DMS53 (cell line): ENCODE measurements around the gene ZNF683.
"Not testable (repeated sequence)": the region's sequence is repeated elsewhere in the genome, so short reads cannot be mapped to it uniquely, and the experiment has no call there.

Source experiments
- DNase-seq: peaks from one replicate; lab custom pipeline; 2025; lab: John Stamatoyannopoulos, UW

ZNF683 gene

DNA sequence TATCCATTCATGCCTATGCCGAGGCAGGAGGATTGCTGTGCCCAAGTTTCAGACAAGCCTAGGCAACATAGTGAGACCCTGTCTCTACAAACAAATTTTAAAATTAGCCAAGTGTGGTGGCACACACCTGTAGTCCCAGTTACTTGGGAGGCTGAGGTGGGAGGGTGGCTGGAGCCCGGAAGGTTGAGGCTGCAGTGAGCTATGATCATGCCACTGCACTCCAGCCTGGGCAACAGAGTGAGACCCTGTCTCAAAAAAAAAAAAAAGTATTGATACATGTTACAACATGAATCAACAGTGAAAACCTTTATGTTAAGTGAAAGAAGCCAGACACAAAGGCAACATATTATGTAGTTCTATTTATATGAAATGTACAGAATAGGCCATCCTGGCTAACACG lies 12.5 kb upstream of the ZNF683 start:
- not testable (repeated sequence) for DNase-seq

DNA sequence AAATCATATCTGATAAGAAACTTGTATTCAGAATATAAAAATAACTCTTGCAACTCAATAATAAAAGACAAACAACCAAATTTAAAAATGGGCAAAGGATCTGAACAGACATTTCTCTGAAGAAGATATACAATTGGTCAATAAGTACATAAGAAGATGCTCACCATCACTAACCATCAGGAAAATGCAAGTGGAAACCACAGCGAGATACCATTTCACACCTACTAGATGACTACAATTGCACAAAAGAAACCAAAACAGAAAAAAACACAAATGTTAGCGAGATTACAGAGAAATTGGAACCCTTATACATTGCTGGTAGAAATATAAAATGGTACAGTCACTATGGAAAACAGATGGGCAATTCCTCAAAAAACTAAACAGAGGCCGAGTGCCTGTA lies 11.5 kb upstream of the ZNF683 start:
- no peak for DNase-seq

GRCh38 chr1:26378879-26379251 lies 6.3 kb upstream of the ZNF683 start:
- no peak for DNase-seq

DNA sequence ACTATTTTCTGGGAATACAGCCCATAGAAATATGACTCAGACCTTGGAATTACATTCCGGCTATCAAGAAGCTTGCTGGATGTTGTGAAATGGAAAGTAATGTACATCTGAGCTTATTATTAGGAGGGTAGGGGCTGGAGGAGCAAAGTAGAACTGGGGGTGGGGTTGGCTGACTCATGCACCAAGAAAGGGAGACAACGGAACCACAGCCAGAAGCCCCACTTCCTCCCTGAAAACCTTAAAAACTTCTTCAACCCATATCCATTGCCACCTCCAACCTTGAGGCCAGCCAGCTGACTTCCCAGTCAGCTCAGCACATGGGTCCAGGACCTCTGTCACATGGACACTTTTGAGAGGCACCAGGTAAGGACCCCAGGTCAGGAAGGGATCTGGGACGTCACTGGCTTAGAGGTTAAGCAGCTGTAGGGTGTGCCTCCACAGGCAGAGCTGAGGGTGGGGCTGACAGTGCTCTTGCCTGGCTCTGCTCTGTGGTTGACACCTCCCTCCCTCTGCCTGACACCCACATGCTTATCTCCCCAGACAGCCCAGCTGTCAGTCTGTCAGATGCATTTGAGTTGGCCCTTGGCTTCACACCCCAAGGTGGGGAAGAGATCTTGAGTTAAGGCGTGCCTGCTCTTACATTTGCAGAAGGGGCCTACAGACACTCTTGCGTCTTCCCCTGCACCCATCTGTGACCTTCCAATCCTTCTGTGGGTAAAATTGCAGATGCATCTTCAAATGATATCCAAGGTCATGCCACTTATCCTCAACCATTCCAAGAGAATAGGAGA lies 5.7 kb upstream of the ZNF683 start:
- no peak for DNase-seq

- DNase-seq = no peak
Measured at GRCh38 chr1:26376050-26376449, 3.5 kb upstream of the ZNF683 start.

DNA sequence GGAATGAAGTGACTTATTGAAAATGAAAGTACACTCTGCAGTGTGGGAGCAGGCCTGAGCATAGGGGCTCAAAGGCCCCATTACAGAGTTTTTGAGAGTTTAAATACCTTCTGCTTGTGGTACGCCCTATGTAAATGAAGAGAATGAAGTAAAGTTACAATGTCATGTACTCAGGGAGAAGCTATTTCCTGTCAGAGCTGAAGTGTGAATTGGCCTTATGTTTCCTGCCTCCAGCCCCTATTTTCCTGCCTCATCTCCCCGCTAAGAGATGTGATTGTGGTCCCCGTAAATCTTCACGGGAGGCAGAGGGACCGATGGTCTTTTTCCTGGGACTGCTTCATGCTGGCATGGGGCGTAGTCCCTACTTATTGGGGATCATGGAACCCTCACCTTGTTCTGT lies 2.5 kb upstream of the ZNF683 start:
- no peak for DNase-seq

DNA sequence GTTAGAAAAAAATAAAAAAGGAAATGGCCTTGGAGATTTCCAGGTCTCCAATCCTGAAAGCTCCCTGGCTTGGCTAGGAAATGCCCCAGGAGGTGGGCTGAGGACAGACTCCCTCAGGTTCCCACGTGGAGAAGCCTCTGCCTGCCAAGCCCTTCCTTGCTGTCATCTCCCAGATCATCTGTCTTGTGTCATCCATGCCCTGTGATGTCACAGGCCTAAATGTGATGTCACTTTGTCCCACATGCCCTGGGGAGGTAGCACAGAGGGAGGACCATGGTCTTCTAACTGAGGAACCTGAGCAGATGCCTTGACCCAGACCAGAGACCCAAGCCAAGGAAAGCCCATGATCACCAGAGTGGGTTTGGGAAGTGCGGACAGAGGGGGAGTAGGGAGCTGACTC lies 1.8 kb upstream of the ZNF683 start:
- DNase-seq = not testable (repeated sequence)

DNA sequence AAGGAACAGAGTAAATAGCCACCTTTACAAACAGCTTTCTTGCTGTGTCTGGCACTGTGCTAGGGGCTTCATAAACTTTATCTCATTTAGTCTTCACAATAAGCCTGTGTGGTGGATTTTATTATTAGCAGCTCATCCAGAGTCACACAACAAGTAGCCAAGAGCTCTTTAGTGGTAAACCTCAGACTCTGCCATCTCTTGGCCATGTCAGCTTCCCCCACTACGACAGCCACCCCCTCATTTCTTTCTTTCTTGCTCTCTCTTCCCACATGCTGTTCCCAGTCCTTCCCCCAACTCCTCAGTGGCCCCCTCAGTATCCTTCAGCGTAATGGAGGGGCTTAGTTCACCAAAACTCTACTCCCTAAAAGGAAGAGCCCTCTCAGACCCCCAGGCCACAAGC lies 1.2 kb upstream of the ZNF683 start:
- DNase-seq = no peak

DNA sequence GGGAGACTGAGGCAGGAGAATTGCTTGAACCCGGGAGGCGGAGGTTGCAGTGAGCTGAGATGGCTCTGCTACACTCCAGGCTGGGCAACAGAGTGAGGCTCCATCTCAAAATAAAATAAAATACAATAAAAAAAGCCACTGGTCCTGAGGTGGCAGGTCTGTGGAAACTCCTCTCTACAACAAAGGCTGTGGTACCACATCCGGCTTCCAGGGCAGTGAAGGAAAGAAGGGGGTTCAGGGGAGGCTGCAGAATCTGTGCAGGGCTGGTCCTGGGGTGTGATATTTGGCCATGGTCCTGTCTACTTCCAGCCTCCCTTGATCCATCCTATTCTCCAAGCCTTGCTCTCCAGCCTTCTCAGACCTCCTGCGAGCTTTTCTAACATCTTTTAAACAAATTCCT lies 731 bp upstream of the ZNF683 start:
- DNase-seq = no peak

- DNase-seq = no peak
Measured at GRCh38 chr1:26372039-26372438, 511 bp downstream of the ZNF683 start.

GRCh38 chr1:26370591-26371382 lies 1.8 kb downstream of the ZNF683 start:
- DNase-seq = no peak

GRCh38 chr1:26368486-26368885 lies 4.1 kb downstream of the ZNF683 start:
- DNase-seq = no peak

DNA sequence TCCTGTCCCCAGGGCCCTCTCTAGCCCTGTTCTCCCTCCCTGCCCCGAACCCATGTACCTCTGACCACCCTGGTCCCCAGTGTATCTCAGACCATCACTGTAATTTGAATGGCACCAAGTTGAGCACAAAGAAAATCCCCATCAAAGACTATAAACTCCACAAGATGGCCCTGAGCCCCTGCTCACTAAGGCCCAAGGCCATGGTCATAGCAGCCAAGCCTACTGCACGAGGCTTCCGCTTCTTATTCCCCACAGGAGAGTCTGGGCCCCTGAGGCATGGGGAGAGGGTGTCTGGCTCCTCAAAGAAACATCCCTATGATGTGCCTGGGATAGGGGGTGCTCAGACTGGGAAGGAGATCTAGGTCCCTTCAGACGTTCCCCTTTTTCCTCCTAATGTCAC lies 4.5 kb downstream of the ZNF683 start:
- no peak for DNase-seq

DNA sequence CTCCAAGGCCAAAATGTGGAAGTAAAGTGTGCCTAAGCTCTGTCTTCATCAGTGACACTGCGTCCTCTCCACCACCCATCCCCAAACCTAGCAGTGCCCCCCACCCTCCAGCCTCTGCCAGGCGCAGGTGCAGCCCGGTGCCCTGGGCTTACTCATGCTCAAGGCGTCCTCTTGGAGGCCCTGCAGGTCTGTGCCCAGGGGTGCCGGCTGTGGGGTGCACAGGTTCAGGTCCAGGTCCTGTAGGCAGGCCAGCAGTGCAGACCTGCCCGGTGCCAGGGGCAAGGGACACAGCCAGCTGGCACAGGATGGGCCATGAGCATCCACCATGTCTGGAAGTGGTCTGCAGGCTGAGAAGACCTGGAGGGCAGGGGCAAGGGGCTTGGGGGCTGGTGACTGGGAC lies 5.1 kb downstream of the ZNF683 start:
- no peak for DNase-seq

- no peak for DNase-seq
Measured at GRCh38 chr1:26364956-26365355, 7.6 kb downstream of the ZNF683 start.

GRCh38 chr1:26363549-26364448 lies 8.8 kb downstream of the ZNF683 start:
- DNase-seq = peak; percentile 87

DNA sequence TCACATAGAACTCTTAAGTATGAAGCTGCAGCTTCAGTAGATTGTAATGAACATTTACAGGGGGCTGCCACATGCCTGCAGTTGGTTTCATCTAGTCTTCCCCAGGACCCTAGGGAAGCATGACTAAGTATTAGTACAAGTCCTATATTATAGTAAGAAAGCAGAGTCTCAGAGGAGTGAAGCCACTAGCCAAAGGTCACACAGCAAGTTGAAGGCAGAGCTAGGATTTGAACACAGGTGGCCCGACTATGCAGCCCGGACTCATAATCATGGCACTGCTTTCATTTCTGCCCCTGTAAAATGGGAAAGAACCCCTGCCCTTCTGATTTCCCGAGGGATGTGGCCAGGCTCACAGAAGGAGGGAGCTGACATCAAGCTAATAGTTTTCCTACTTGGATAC lies 10.2 kb downstream of the ZNF683 start:
- no peak for DNase-seq

- DNase-seq = no peak
Measured at GRCh38 chr1:26361605-26362122, 10.9 kb downstream of the ZNF683 start.

DNA sequence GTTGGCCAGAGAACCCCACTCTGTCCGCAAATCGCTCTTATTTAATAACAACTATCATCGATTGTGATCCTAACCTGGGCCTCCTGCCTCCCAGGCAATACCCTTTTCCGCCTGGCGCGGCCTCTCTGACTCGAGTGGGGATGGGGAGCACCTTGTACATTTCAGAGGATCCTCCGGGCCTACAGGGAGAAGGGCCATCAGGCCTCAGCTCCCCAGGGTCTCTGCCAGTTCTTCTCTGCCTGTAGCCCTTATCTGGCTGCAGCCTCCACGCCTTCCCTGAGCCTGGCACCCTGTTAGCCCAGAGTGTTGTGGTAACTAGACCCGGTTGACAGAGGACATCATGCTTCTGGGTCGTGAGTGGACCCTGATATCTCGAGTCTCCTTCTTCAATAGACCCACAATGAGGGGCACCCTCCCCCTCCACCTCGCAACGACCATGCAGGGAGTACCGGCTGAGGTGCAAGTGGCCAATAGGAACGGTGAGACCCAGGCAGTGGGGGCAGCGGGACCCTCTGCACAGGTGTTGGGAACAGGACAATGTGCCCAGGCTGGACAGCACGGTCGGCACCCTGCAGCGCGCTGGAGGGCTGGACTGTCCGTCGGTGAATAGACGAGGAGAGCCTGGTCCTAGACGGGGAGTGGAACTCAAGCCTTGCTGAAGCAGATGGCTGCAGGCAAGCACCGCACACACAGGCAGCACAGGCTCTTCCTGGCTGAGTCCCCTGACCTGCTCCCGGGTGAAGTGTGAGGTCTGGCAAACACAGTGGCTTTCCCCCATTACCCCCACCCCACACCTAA lies 11.5 kb downstream of the ZNF683 start:
- no peak for DNase-seq

- peak; percentile 56 for DNase-seq
Measured at GRCh38 chr1:26359981-26360806, 12.4 kb downstream of the ZNF683 start.
